ENCODE results near the gene MAD1L1.
A peak's percentile ranks its signal among the peaks of the same experiment; 100 is the strongest.
"Not testable (repeated sequence)": the region's sequence is repeated elsewhere in the genome, so short reads cannot be mapped to it uniquely, and the experiment has no call there.

The MAD1L1 gene

GRCh38 chr7:1886361-1887064 lies 346.2 kb downstream of the MAD1L1 start:
- no peak for DNase-seq

- DNase-seq, result no peak
These were observed 347.1 kb downstream of the MAD1L1 start for GRCh38 chr7:1885465-1886226.

GRCh38 chr7:1884583-1885350 lies 348.0 kb downstream of the MAD1L1 start:
- no peak for DNase-seq

GRCh38 chr7:1883834-1884582 lies 348.7 kb downstream of the MAD1L1 start:
- DNase-seq, result no peak

GRCh38 chr7:1883031-1883761 lies 349.5 kb downstream of the MAD1L1 start:
- no peak for DNase-seq

GRCh38 chr7:1882451-1882850 lies 350.3 kb downstream of the MAD1L1 start:
- DNase-seq, result no peak

GRCh38 chr7:1881946-1882345 lies 350.8 kb downstream of the MAD1L1 start:
- no peak for DNase-seq

- not testable (repeated sequence) for DNase-seq
These were observed 356.1 kb downstream of the MAD1L1 start for GRCh38 chr7:1876641-1877040.

- DNase-seq, result peak in 1 of 2 donors; percentile 3
These were observed 357.1 kb downstream of the MAD1L1 start for GRCh38 chr7:1875392-1876199.

GRCh38 chr7:1874590-1875391 lies 358.0 kb downstream of the MAD1L1 start:
- not testable (repeated sequence) for DNase-seq

- no peak for DNase-seq
These were observed 358.7 kb downstream of the MAD1L1 start for GRCh38 chr7:1873857-1874589.

- DNase-seq, result no peak
These were observed 359.3 kb downstream of the MAD1L1 start for GRCh38 chr7:1873421-1873820.

- no peak for DNase-seq
These were observed 359.7 kb downstream of the MAD1L1 start for GRCh38 chr7:1873070-1873405.

- no peak for DNase-seq
These were observed 360.3 kb downstream of the MAD1L1 start for GRCh38 chr7:1872191-1873069.

GRCh38 chr7:1869452-1870130 lies 363.2 kb downstream of the MAD1L1 start:
- no peak for DNase-seq

GRCh38 chr7:1868516-1869165 lies 364.1 kb downstream of the MAD1L1 start:
- DNase-seq, result no peak

All from stimulated activated CD4-positive, alpha-beta T cell treated with anti-CD3 and anti-CD28 coated beads, Interleukin-2, amount 100 ng/mL, for 48 hours (primary cell).